ENCODE results near the gene SNHG17.
"Not testable (repeated sequence)": the region's sequence is repeated elsewhere in the genome, so short reads cannot be mapped to it uniquely, and the experiment has no call there.

The SNHG17 gene

GRCh38 chr20:38414769-38415450, 20.2 kb downstream of the SNHG17 start:
- no peak for DNase-seq

GRCh38 chr20:38412877-38413577, 22.1 kb downstream of the SNHG17 start:
- no peak for DNase-seq

- DNase-seq: not testable (repeated sequence)
Observed at GRCh38 chr20:38407822-38408221, 27.3 kb downstream of the SNHG17 start.

- DNase-seq: no peak
Observed at GRCh38 chr20:38407321-38407720, 27.8 kb downstream of the SNHG17 start.

GRCh38 chr20:38406476-38406875, 28.7 kb downstream of the SNHG17 start:
- no peak for DNase-seq

- no peak for DNase-seq
Observed at GRCh38 chr20:38405132-38405531, 30.0 kb downstream of the SNHG17 start.

- DNase-seq: no peak
Observed at GRCh38 chr20:38404016-38404415, 31.1 kb downstream of the SNHG17 start.

- DNase-seq: no peak
Observed at GRCh38 chr20:38402816-38403215, 32.3 kb downstream of the SNHG17 start.

- no peak for DNase-seq
Observed at GRCh38 chr20:38402089-38402488, 33.0 kb downstream of the SNHG17 start.

GRCh38 chr20:38395751-38396395, 39.3 kb downstream of the SNHG17 start:
- not testable (repeated sequence) for DNase-seq

GRCh38 chr20:38395165-38395564, 40.0 kb downstream of the SNHG17 start:
- DNase-seq: no peak

- DNase-seq: no peak
Observed at GRCh38 chr20:38393259-38393658, 41.9 kb downstream of the SNHG17 start.

- DNase-seq: no peak
Observed at GRCh38 chr20:38392356-38392755, 42.8 kb downstream of the SNHG17 start.

GRCh38 chr20:38387953-38388352, 47.2 kb downstream of the SNHG17 start:
- DNase-seq: no peak

GRCh38 chr20:38386851-38387250, 48.3 kb downstream of the SNHG17 start:
- DNase-seq: no peak

GRCh38 chr20:38386004-38386403, 49.1 kb downstream of the SNHG17 start:
- no peak for DNase-seq

GRCh38 chr20:38383147-38383546, 52.0 kb downstream of the SNHG17 start:
- no peak for DNase-seq

- DNase-seq: not testable (repeated sequence)
Observed at GRCh38 chr20:38377838-38378237, 57.3 kb downstream of the SNHG17 start.

GRCh38 chr20:38377039-38377685, 58.0 kb downstream of the SNHG17 start:
- DNase-seq: no peak

GRCh38 chr20:38373898-38374297, 61.2 kb downstream of the SNHG17 start:
- DNase-seq: no peak

- DNase-seq: no peak
Observed at GRCh38 chr20:38373231-38373867, 61.8 kb downstream of the SNHG17 start.

- DNase-seq: no peak
Observed at GRCh38 chr20:38372806-38373205, 62.3 kb downstream of the SNHG17 start.
